Left ventricle myocardium inferior (tissue), 1 donor: Measurements from ENCODE around the gene FNDC3B. TPM values are rescaled to one million over a fixed set of nuclear protein-coding genes. Genes with fewer than 3 reads are reported as not detected.

ENCODE experiments used
- DNase-seq: peaks from one replicate; pipeline ENCODE4 v3.0.0-alpha.2; 2020
- H3K27ac ChIP-seq: fragments of 200-600 bp; replicated peaks from 2 replicates; pipeline ENCODE4 v1.8.0; 2021
- H3K27me3 ChIP-seq: fragments of 200-600 bp; 2 replicates; pipeline ENCODE4 v1.8.0; 2021; ENCODE audit warnings: low read depth
- H3K36me3 ChIP-seq: fragments of 200-600 bp; 2 replicates; pipeline ENCODE4 v1.8.0; 2021
- H3K4me1 ChIP-seq: fragments of 200-600 bp; 2 replicates; pipeline ENCODE4 v1.8.0; 2021
- H3K4me3 ChIP-seq: fragments of 200-600 bp; 2 replicates; pipeline ENCODE4 v1.8.0; 2021; ENCODE audit warnings: mild to moderate bottlenecking, moderate library complexity
- H3K9me3 ChIP-seq: fragments of 200-600 bp; replicated peaks from 2 replicates; pipeline ENCODE4 v1.8.0; 2021
- intact Hi-C: fragments of 100-400 bp; cut with micrococcal nuclease; formaldehyde crosslinking; loops from one replicate; pipeline ENCODE4 v1.11.0; 2022
- total RNA-seq: library from RNA; stranded (reverse); fragmentation: NEBNext Ultra II Directional; extraction: Animal tissue kit (Norgen Biotek cat#: 25700); gene quantifications from one replicate; pipeline ENCODE4 v1.2.1, GENCODE V29; 2021
- TF ChIP-seq, protein P1 (sequence below): fragments of 200-600 bp; IDR thresholded peaks from 2 replicates; pipeline ENCODE4 v1.8.0; 2021; ENCODE audit warnings: antibody characterized with exemption, mild to moderate bottlenecking, borderline replicate concordance
- donor health status: DM: no; HTN: yes; CAD: no; lungs with severe emphysema.

The FNDC3B gene
- total RNA-seq, 1 donor from 2014 or later, result 75.7 TPM

GRCh38 chr3:172154768-172155664 is 115.6 kb downstream of the FNDC3B start:
- TF ChIP-seq, protein P1, sequence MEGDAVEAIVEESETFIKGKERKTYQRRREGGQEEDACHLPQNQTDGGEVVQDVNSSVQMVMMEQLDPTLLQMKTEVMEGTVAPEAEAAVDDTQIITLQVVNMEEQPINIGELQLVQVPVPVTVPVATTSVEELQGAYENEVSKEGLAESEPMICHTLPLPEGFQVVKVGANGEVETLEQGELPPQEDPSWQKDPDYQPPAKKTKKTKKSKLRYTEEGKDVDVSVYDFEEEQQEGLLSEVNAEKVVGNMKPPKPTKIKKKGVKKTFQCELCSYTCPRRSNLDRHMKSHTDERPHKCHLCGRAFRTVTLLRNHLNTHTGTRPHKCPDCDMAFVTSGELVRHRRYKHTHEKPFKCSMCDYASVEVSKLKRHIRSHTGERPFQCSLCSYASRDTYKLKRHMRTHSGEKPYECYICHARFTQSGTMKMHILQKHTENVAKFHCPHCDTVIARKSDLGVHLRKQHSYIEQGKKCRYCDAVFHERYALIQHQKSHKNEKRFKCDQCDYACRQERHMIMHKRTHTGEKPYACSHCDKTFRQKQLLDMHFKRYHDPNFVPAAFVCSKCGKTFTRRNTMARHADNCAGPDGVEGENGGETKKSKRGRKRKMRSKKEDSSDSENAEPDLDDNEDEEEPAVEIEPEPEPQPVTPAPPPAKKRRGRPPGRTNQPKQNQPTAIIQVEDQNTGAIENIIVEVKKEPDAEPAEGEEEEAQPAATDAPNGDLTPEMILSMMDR, result no peak
- H3K36me3 ChIP-seq, result no peaks in the 10 kb centered on the region
- H3K27ac ChIP-seq, result peak overlapping the region; percentile 89
- no peaks in the 10 kb centered on the region for H3K27me3 ChIP-seq
- DNase-seq, result no peak
- intact Hi-C loops, result no loop called here
- H3K4me3 ChIP-seq, result no peak overlapping the region
- H3K4me1 ChIP-seq, result peaks cover 72% of the 10 kb centered on the region
- H3K9me3 ChIP-seq, result no peaks in the 10 kb centered on the region

DNA sequence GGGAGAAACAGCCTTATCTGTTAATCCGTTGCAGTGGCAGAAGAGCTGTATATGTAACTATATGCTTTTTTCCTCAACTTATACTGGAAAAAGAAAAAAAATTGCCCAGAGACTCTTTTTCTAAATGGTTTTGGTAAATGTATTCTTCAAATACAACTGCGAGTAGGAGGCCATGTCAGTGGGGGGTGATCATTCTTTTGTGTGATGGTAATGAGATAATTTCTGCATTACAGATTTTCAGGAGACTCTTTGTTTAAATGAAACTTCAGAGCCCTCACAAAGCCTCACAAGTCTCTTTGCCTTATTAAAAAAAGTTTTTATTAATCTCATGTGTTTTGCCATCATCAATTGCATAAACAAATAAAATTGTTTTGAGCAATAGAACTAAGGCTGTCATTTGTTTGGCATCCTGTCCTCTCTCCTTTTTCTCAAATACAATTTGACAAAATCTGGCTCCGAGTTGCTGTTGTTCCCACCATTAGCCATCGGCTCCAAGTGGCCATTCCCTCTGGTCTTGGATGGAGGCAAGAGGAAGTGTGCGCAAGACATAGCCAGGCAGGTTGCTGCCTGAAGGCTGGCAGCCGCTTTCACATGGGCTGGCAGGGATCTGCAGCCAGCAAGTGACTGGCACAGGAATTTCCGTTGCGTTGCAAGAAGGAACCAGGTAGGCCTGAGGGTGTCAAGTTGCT is 116.7 kb downstream of the FNDC3B start:
- Histone ChIP-seq H3K4me3 (no peak overlapping the region), H3K36me3 (no peaks in the 10 kb centered on the region), H3K27ac (peak overlapping the region; percentile 89), H3K4me1 (peaks cover 81% of the 10 kb centered on the region), H3K9me3 (no peaks in the 10 kb centered on the region), H3K27me3 (no peaks in the 10 kb centered on the region)
- no peak for DNase-seq
- intact Hi-C loops, result no loop called here
- TF ChIP-seq, protein P1, result no peak

DNA sequence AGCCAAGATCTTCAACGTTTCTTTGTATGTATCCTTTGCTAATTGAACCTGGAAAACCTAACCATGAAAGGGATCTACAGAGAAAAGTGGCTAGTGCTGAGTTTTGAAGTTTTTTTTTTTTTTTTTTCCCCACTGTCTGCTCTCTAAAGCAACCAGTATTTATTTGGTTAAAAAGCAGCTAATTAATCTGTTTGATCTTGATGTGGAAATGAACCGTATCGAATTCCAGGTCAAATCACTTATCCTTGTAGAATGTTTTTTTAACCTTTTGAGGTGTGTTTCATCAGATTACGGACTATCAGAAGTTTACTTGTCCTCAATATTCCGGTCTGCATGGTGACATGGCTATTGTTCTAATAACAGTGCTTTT is 117.2 kb downstream of the FNDC3B start:
- H3K27me3 ChIP-seq, result no peaks in the 10 kb centered on the region
- intact Hi-C loops, result no loop called here
- H3K36me3 ChIP-seq, result no peaks in the 10 kb centered on the region
- TF ChIP-seq, protein P1, result no peak
- no peak for DNase-seq
- no peak overlapping the region for H3K4me3 ChIP-seq
- H3K4me1 ChIP-seq, result peaks cover 81% of the 10 kb centered on the region
- no peaks in the 10 kb centered on the region for H3K9me3 ChIP-seq
- peak overlapping the region; percentile 89 for H3K27ac ChIP-seq

DNA sequence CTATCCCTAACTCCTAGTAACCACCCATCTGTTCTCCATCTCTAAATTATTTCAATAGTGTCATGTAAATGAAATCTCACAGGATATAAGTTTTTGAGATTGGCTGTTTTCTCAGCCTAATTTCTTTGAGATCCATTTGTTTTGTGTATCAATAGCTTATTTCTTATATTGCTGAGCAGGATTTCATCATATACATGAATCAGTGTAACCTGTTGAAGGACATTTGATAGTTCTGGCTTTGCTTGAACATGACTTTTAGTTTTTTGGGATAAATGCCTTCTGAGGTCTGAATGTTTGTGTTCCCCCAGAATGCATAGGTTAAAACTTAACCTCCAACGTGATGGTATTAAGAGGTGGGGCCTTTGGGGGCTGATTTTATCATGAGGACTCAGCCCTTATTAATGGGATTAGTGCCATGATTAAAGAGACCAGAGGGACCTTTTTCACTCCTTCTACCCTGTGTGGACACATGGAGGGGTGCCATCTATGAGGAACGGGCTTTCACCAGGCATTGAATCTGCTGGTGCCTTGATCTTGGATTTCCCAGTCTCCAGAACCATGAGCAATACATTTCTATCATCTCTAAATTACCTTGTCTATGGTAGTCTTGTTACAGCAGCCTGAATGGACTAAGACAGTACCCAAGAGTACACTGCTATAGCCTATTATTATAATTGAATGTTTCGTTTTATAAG is 118.3 kb downstream of the FNDC3B start:
- Histone ChIP-seq H3K9me3 (no peaks in the 10 kb centered on the region), H3K4me3 (no peak overlapping the region), H3K36me3 (no peaks in the 10 kb centered on the region), H3K27ac (no peak overlapping the region), H3K4me1 (peaks cover 79% of the 10 kb centered on the region), H3K27me3 (no peaks in the 10 kb centered on the region)
- TF ChIP-seq, protein P1, result no peak
- intact Hi-C loops, result no loop called here
- no peak for DNase-seq

GRCh38 chr3:172158741-172159140 is 119.4 kb downstream of the FNDC3B start:
- intact Hi-C loops, result no loop called here
- no peak for DNase-seq
- no peak overlapping the region for H3K4me3 ChIP-seq
- no peaks in the 10 kb centered on the region for H3K36me3 ChIP-seq
- H3K9me3 ChIP-seq, result no peaks in the 10 kb centered on the region
- TF ChIP-seq, protein P1, result no peak
- no peaks in the 10 kb centered on the region for H3K27me3 ChIP-seq
- no peak overlapping the region for H3K27ac ChIP-seq
- peaks cover 68% of the 10 kb centered on the region for H3K4me1 ChIP-seq
